ENCODE data around the gene NXN. TPM values are rescaled to one million over a fixed set of nuclear protein-coding genes. Genes with fewer than 3 reads are reported as not detected.
A peak's percentile ranks its signal among the peaks of the same experiment; 100 is the strongest.
"Not testable (repeated sequence)": the region's sequence is repeated elsewhere in the genome, so short reads cannot be mapped to it uniquely, and the experiment has no call there.

Gene NXN
- total RNA-seq, 5 donors from 2014 or later (not counting 1 experiment from before 2014, with no cell fraction given), result 0.56 to 1.3 (median 0.96) TPM

DNA sequence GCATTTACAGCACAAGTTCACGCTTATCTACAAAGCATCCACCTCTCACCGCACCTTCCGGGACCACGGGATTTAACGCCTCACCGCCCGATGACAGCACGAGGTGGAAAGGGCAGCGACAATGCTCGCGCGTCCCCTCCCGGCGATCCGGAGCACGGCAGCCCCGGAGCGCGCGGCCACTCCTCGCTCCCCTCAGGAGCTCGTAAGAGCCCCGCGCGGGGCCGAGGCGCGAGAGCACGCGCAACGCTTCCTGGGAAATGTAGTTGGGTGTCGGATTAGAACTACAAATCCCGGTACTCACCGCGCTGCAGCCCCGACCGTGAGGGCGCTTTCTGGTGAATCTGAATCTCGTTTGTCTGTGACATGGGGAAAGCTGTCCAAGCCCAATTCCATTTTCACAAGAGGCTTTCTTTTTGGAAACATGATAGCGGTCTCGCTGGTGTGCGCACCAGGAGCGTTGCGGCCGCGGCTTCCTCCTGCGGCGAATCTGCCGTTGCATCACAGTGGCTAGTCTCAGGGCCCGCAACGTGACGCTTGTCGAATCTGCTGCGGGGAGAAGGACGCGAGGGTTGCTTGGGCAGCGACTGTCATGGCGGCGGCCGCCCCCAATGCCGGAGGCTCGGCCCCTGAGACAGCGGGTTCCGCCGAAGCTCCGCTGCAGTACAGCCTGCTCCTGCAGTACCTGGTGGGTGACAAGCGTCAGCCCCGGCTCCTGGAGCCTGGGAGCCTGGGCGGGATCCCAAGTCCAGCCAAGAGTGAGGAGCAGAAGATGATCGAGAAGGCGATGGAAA is 17.2 kb upstream of the NXN start, which contains the start of gene TIMM22:
Gene TIMM22, plus strand, starts transcription at position 576 of the 791 bp plus-strand sequence. Its CDS starts 14 bp downstream, at position 590.
- CTCF ChIA-PET, result interaction anchor here (0.6 to 1.9 kb wide), 13 partner anchors 16 to 585 kb away, joined by 3 to 26 read pairs (median 4); partner anchors contain the start of genes GLOD4 (in 1 of the 2), MRM3 (in 1 of the 2) and NXN (in 1 of the 2)
- Mint-ChIP-seq H3K36me3 (peaks cover 22% of the 10 kb centered on the region), H3K9me3 (peaks cover 0 to 8% (median 6%) of the 10 kb centered on the region in 3 donors), H3K27ac (peak within 1 kb of the TSS; percentile 97 to 99), H3K4me1 (peaks cover 21 to 26% (median 25%) of the 10 kb centered on the region in 3 donors), H3K4me3 (peak within 1 kb of the TSS; percentile 96 to 98 (median 98)), H3K27me3 (no peaks in the 10 kb centered on the region)
- peak within 1 kb of the TSS; percentile 71 for H3K27ac ChIP-seq (ENCODE audit: low read length)
- H3K4me3 ChIP-seq (ENCODE audit: control insufficient read depth in 1 of 2, extremely low read depth in 1 of 2, low read length in 1 of 2), result peak within 1 kb of the TSS; percentile 95 to 97
- under 1% methylated on average over 68 of the region's 71 CpGs for WGBS (ENCODE audit: insufficient coverage)
- peaks cover 14 to 24% of the 10 kb centered on the region in 2 experiments for H3K4me1 ChIP-seq (ENCODE audit: control insufficient read depth in 1 of 2, extremely low read depth in 1 of 2, insufficient read depth in 2 of 2, low read length in 2 of 2)
- H3K9me3 ChIP-seq, result no peaks in the 10 kb centered on the region
- POLR2A ChIA-PET, result interaction anchor here (0.6 to 0.7 kb wide), 4 partner anchors 16 to 582 kb away, joined by 3 to 4 read pairs (median 3); no protein-coding TSS in a partner anchor
- H3K36me3 ChIP-seq (ENCODE audit: control insufficient read depth in 2 of 2, extremely low read depth in 1 of 2, insufficient read depth in 1 of 2, low read length in 1 of 2), result peaks cover 4 to 22% of the 10 kb centered on the region in 2 donors
- ATAC-seq (replicated peaks in 1 of 4) (peak; percentile 94 to 97 (median 96)), DNase-seq (peak; percentile 84 to 96 (median 90))
- no peaks in the 10 kb centered on the region for H3K27me3 ChIP-seq (replicated peaks in 1 of 2; ENCODE audit: control insufficient read depth in 2 of 2, extremely low read depth in 1 of 2, insufficient read depth in 2 of 2, low read length in 1 of 2)

DNA sequence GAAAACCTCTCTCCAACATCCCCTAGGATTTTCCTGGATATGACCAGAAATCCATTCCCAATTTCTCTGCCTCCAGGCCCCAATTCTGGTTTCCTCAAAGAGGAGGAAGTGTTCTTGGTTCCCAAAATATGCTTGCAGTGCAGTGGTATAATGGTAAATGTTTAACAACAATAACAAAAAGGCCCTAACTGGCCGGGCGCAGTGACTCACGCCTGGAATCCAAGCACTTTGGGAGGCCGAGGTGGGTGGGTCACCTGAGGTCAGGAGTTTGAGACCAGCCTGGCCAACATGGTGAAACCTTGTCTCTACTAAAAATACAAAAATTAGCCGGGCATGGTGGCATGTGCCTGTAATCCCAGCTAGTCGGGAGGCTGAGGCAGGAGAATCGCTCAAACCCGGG is 15.7 kb upstream of the NXN start:
- not testable (repeated sequence) for H3K4me3 Mint-ChIP-seq

GRCh38 chr17:992933-993332 is 13.4 kb upstream of the NXN start:
- Mint-ChIP-seq H3K36me3 (no peaks in the 10 kb centered on the region), H3K9me3 (peaks cover 0 to 8% (median 6%) of the 10 kb centered on the region in 3 donors), H3K4me3 (no peak overlapping the region), H3K27me3 (no peaks in the 10 kb centered on the region), H3K27ac (no peak overlapping the region), H3K4me1 (peaks cover 7 to 11% (median 10%) of the 10 kb centered on the region in 3 donors)
- no peak overlapping the region for H3K27ac ChIP-seq (ENCODE audit: low read length)
- ATAC-seq (replicated peaks in 1 of 4) (no peak), DNase-seq (no peak)
- CTCF ChIA-PET, result no interaction called here
- H3K9me3 ChIP-seq, result no peaks in the 10 kb centered on the region
- H3K27me3 ChIP-seq (replicated peaks in 1 of 2; ENCODE audit: control insufficient read depth in 2 of 2, extremely low read depth in 1 of 2, insufficient read depth in 2 of 2, low read length in 1 of 2), result peaks cover 0 to 8% of the 10 kb centered on the region in 2 experiments
- no peak overlapping the region for H3K4me3 ChIP-seq (ENCODE audit: control insufficient read depth in 1 of 2, extremely low read depth in 1 of 2, low read length in 1 of 2)
- POLR2A ChIA-PET, result no interaction called here
- H3K36me3 ChIP-seq (ENCODE audit: control insufficient read depth in 2 of 2, extremely low read depth in 1 of 2, insufficient read depth in 1 of 2, low read length in 1 of 2), result no peaks in the 10 kb centered on the region
- WGBS (ENCODE audit: insufficient coverage), result 88% methylated on average over 9 of the region's 13 CpGs
- H3K4me1 ChIP-seq (ENCODE audit: control insufficient read depth in 1 of 2, extremely low read depth in 1 of 2, insufficient read depth in 2 of 2, low read length in 2 of 2), result peaks cover 6 to 16% of the 10 kb centered on the region in 2 experiments

More for the DNA sequence above, 15.7 kb upstream of the NXN start:
- H3K4me1 ChIP-seq (ENCODE audit: control insufficient read depth in 1 of 2, extremely low read depth in 1 of 2, insufficient read depth in 2 of 2, low read length in 2 of 2), result peaks cover 14 to 24% of the 10 kb centered on the region in 2 experiments
- H3K36me3 ChIP-seq (ENCODE audit: control insufficient read depth in 2 of 2, extremely low read depth in 1 of 2, insufficient read depth in 1 of 2, low read length in 1 of 2); H3K9me3 Mint-ChIP-seq; H3K27me3 Mint-ChIP-seq; H3K9me3 ChIP-seq; POLR2A ChIA-PET; ATAC-seq (replicated peaks in 1 of 4); H3K27ac Mint-ChIP-seq; H3K4me3 ChIP-seq (ENCODE audit: control insufficient read depth in 1 of 2, extremely low read depth in 1 of 2, low read length in 1 of 2); DNase-seq; H3K27me3 ChIP-seq (replicated peaks in 1 of 2; ENCODE audit: control insufficient read depth in 2 of 2, extremely low read depth in 1 of 2, insufficient read depth in 2 of 2, low read length in 1 of 2); H3K27ac ChIP-seq (ENCODE audit: low read length); H3K36me3 Mint-ChIP-seq: not testable (repeated sequence)
- CTCF ChIA-PET, result interaction anchor here in 1 of 2 donors (1.9 kb wide), 1 partner anchor 15 kb away, joined by 26 read pairs; the partner anchor contains the start of gene NXN
- H3K4me1 Mint-ChIP-seq, result peaks cover 21 to 25% (median 25%) of the 10 kb centered on the region in 3 donors
- WGBS (ENCODE audit: insufficient coverage), result 87% methylated on average over 7 of the region's 8 CpGs

DNA sequence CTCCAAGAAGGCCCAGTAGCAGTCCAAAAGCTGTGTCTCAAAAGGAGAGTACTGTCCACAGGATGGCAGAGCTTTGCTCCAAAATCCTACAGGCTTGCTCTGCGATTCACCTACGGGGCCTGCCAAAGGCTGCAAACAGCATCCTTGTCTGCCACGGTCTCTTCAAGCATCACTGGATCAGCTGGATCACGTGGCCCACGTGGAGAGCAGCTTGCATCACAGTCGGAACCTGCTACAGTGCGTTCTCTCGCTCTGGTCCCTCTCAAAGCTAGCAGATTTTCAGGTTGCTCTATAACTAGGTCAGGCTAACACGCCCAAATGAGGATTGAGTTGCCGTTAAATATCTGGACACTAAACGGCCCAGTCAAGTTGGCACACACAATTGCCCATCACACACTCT is 9.0 kb upstream of the NXN start:
- ChIA-PET CTCF (no interaction called here), POLR2A (no interaction called here)

GRCh38 chr17:987931-988330 is 8.4 kb upstream of the NXN start:
- 92% methylated on average over 15 of the region's 15 CpGs for WGBS (ENCODE audit: insufficient coverage)
- DNase-seq (no peak), ATAC-seq (replicated peaks in 1 of 4) (no peak)
- Mint-ChIP-seq H3K9me3 (peaks cover 0 to 3% (median 0%) of the 10 kb centered on the region in 3 donors), H3K27me3 (no peaks in the 10 kb centered on the region), H3K4me1 (no peaks in the 10 kb centered on the region), H3K4me3 (no peak overlapping the region), H3K27ac (no peak overlapping the region), H3K36me3 (no peaks in the 10 kb centered on the region)
- H3K9me3 ChIP-seq, result no peaks in the 10 kb centered on the region
- ChIA-PET CTCF (no interaction called here), POLR2A (no interaction called here)
- H3K27me3 ChIP-seq (replicated peaks in 1 of 2; ENCODE audit: control insufficient read depth in 2 of 2, extremely low read depth in 1 of 2, insufficient read depth in 2 of 2, low read length in 1 of 2), result peaks cover 0 to 13% of the 10 kb centered on the region in 2 experiments
- H3K4me3 ChIP-seq (ENCODE audit: control insufficient read depth in 1 of 2, extremely low read depth in 1 of 2, low read length in 1 of 2), result no peak overlapping the region
- no peak overlapping the region for H3K27ac ChIP-seq (ENCODE audit: low read length)
- H3K36me3 ChIP-seq (ENCODE audit: control insufficient read depth in 2 of 2, extremely low read depth in 1 of 2, insufficient read depth in 1 of 2, low read length in 1 of 2), result no peaks in the 10 kb centered on the region
- H3K4me1 ChIP-seq (ENCODE audit: control insufficient read depth in 1 of 2, extremely low read depth in 1 of 2, insufficient read depth in 2 of 2, low read length in 2 of 2), result no peaks in the 10 kb centered on the region

More for the DNA sequence above, 9.0 kb upstream of the NXN start:
- DNase-seq, result no peak
- H3K4me3 ChIP-seq (ENCODE audit: control insufficient read depth in 1 of 2, extremely low read depth in 1 of 2, low read length in 1 of 2), result no peak overlapping the region
- peaks cover 0 to 13% of the 10 kb centered on the region in 2 experiments for H3K27me3 ChIP-seq (replicated peaks in 1 of 2; ENCODE audit: control insufficient read depth in 2 of 2, extremely low read depth in 1 of 2, insufficient read depth in 2 of 2, low read length in 1 of 2)
- Mint-ChIP-seq H3K27ac (no peak overlapping the region), H3K4me1 (no peaks in the 10 kb centered on the region), H3K27me3 (no peaks in the 10 kb centered on the region), H3K9me3 (peaks cover 0 to 4% (median 3%) of the 10 kb centered on the region in 3 donors), H3K36me3 (no peaks in the 10 kb centered on the region), H3K4me3 (no peak overlapping the region)
- no peak overlapping the region for H3K27ac ChIP-seq (ENCODE audit: low read length)
- no peaks in the 10 kb centered on the region for H3K36me3 ChIP-seq (ENCODE audit: control insufficient read depth in 2 of 2, extremely low read depth in 1 of 2, insufficient read depth in 1 of 2, low read length in 1 of 2)
- no peaks in the 10 kb centered on the region for H3K9me3 ChIP-seq
- ATAC-seq (replicated peaks in 1 of 4), result no peak
- H3K4me1 ChIP-seq (ENCODE audit: control insufficient read depth in 1 of 2, extremely low read depth in 1 of 2, insufficient read depth in 2 of 2, low read length in 2 of 2), result no peaks in the 10 kb centered on the region
- 89% methylated on average over 8 of the region's 11 CpGs for WGBS (ENCODE audit: insufficient coverage)

- Mint-ChIP-seq H3K36me3 (no peaks in the 10 kb centered on the region), H3K27ac (no peak overlapping the region), H3K27me3 (no peaks in the 10 kb centered on the region), H3K4me1 (no peaks in the 10 kb centered on the region), H3K9me3 (no peaks in the 10 kb centered on the region), H3K4me3 (no peak overlapping the region)
- Histone ChIP-seq H3K4me3 (ENCODE audit: control insufficient read depth in 1 of 2, extremely low read depth in 1 of 2, low read length in 1 of 2) (no peak overlapping the region), H3K9me3 (no peaks in the 10 kb centered on the region), H3K27ac (ENCODE audit: low read length) (no peak overlapping the region), H3K36me3 (ENCODE audit: control insufficient read depth in 2 of 2, extremely low read depth in 1 of 2, insufficient read depth in 1 of 2, low read length in 1 of 2) (no peaks in the 10 kb centered on the region), H3K4me1 (ENCODE audit: control insufficient read depth in 1 of 2, extremely low read depth in 1 of 2, insufficient read depth in 2 of 2, low read length in 2 of 2) (no peaks in the 10 kb centered on the region), H3K27me3 (replicated peaks in 1 of 2; ENCODE audit: control insufficient read depth in 2 of 2, extremely low read depth in 1 of 2, insufficient read depth in 2 of 2, low read length in 1 of 2) (peaks cover 0 to 13% of the 10 kb centered on the region in 2 experiments)
- ChIA-PET CTCF (interaction anchor here in 1 of 2 donors (0.6 kb wide), 1 partner anchor 737 kb away, joined by 3 read pairs; no protein-coding TSS in a partner anchor), POLR2A (no interaction called here)
- DNase-seq (no peak), ATAC-seq (replicated peaks in 1 of 4) (no peak)
- WGBS (ENCODE audit: insufficient coverage), result 80% methylated on average over 6 of the region's 6 CpGs
These were observed 6.8 kb upstream of the NXN start for GRCh38 chr17:986322-986929.

All from T-cell (primary cell).